ENCODE data around the gene TMUB2.

Gene TMUB2

DNA sequence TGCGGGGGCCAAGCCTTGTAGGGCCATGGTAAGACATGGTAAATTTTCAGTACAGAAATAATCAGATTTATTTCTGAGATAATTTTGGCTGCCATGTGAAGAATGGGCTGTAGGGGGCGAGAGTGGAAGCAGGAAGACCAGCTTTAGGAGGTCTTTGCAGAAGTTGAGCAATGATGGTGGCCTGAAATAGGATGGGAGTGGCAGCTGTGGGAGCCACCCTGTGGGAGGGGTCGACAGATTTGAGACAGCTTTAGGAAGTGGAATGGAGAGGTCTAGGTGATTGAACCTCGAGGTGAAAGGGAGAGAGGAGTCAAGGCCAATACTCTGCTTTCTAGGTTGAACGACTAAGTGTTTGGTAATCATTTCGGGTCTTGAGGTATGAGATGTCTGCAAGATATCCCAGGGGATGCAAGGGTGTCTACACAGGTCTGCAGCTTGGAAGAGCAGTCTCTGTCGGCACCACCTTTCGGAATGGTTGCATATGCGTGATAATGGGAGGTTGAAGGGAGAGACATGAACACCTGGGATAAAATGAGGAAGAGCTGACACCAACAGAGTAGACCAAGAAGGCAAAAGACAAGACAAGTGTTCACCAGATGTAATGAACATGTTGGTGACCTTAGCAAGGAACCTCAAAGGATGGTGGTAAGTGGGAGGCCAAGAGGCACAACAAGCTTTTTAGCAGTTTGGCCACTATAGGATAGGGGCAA lies 17.1 kb downstream of the TMUB2 start:
- no peak for DNase-seq (ENCODE audit: low read depth)
- H3K4me3 ChIP-seq (ENCODE audit: low read depth, low read length) = no peak overlapping the region
- TF ChIP-seq CTCF (IDR thresholded peaks at IDR 0.05; ENCODE audit: control insufficient read depth, extremely low read depth, insufficient read depth) = peak; percentile 39

DNA sequence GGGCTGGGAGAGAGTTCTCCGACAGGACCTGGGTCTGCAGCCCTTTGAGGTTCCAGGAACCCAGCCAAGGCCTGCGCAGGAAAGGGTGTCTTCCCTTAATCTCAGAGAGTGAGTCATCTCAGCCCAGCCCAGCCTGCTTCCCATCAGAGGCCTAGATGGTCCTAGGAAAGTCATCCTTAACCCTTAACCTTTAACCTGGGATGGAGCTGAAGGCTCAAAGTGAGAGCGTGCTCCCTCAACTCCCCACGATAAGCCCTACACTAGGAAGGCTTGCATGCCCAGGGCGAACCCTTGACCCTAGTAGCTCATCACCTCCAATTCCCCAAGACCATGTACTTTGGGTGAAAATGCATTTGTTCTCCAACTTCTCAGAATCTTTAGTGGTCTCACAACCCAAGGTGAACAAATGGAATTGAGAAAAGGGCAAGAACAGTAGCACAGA lies 17.7 kb downstream of the TMUB2 start:
- TF ChIP-seq CTCF (IDR thresholded peaks at IDR 0.05; ENCODE audit: control insufficient read depth, extremely low read depth, insufficient read depth) = no peak
- DNase-seq (ENCODE audit: low read depth) = no peak

GRCh38 chr17:44205962-44206824 lies 19.4 kb downstream of the TMUB2 start:
- 0 out of 2 replicates have a peak, but pooled peaks have one; percentile 10 for TF ChIP-seq CTCF (IDR thresholded peaks at IDR 0.05; ENCODE audit: control insufficient read depth, extremely low read depth, insufficient read depth)
- no peak overlapping the region for H3K4me3 ChIP-seq (ENCODE audit: low read depth, low read length)
- DNase-seq (ENCODE audit: low read depth) = no peak

More for the DNA sequence above, 17.7 kb downstream of the TMUB2 start:
- H3K4me3 ChIP-seq (ENCODE audit: low read depth, low read length) = no peak overlapping the region

DNA sequence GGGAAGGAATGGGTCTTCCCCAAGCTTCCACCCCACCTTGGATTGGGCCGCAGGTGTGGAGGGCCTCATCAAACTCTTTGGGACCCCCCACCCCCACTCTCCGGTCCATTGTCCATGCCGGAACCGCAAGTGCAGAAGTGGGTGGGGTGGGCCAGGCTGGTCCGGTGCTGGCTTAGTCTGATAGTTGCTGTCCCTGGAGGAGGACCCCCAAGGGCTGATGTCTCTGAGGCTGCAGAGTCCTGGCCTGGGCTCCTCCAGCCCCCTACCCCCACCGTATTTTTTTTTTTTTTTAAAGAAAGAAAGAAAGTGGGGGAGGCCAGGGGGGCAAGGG lies 20.0 kb downstream of the TMUB2 start:
- no peak for DNase-seq (ENCODE audit: low read depth)
- H3K4me3 ChIP-seq (ENCODE audit: low read depth, low read length) = no peak overlapping the region
- no peak for TF ChIP-seq CTCF (IDR thresholded peaks at IDR 0.05; ENCODE audit: control insufficient read depth, extremely low read depth, insufficient read depth)

- DNase-seq (ENCODE audit: low read depth) = no peak
- no peak for TF ChIP-seq CTCF (IDR thresholded peaks at IDR 0.05; ENCODE audit: control insufficient read depth, extremely low read depth, insufficient read depth)
- no peak overlapping the region for H3K4me3 ChIP-seq (ENCODE audit: low read depth, low read length)
These were observed 20.5 kb downstream of the TMUB2 start for GRCh38 chr17:44207319-44207718.

DNA sequence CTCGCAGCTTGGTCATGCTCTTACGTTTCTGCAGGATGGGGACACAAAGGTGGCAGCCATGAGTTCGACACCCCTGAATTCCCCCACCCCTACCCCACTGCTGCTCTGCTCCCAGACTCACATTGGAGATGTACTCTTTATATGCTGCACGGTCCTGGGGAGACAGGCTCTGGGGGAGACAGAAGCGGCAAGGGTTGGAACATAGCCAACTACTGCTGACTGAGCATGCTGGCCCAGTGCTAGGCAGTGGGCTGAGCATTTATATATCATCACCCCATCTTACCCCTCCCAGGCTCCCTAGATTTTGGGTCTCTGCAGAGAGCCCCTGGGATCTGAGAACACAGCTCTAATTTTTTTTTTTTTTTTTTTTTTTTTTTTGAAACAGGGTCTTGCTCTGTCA lies 21.0 kb downstream of the TMUB2 start:
- no peak for TF ChIP-seq CTCF (IDR thresholded peaks at IDR 0.05; ENCODE audit: control insufficient read depth, extremely low read depth, insufficient read depth)
- H3K4me3 ChIP-seq (ENCODE audit: low read depth, low read length) = no peak overlapping the region

More for the DNA sequence above, 21.0 kb downstream of the TMUB2 start:
- no peak for DNase-seq (ENCODE audit: low read depth)
